Measurements from ENCODE around the gene PRKG2. TPM values are rescaled to one million over a fixed set of nuclear protein-coding genes. Genes with fewer than 3 reads are reported as not detected.

The PRKG2 gene
- total RNA-seq: under 0.01 TPM in 1 of 2 replicates, not detected in the other

DNA sequence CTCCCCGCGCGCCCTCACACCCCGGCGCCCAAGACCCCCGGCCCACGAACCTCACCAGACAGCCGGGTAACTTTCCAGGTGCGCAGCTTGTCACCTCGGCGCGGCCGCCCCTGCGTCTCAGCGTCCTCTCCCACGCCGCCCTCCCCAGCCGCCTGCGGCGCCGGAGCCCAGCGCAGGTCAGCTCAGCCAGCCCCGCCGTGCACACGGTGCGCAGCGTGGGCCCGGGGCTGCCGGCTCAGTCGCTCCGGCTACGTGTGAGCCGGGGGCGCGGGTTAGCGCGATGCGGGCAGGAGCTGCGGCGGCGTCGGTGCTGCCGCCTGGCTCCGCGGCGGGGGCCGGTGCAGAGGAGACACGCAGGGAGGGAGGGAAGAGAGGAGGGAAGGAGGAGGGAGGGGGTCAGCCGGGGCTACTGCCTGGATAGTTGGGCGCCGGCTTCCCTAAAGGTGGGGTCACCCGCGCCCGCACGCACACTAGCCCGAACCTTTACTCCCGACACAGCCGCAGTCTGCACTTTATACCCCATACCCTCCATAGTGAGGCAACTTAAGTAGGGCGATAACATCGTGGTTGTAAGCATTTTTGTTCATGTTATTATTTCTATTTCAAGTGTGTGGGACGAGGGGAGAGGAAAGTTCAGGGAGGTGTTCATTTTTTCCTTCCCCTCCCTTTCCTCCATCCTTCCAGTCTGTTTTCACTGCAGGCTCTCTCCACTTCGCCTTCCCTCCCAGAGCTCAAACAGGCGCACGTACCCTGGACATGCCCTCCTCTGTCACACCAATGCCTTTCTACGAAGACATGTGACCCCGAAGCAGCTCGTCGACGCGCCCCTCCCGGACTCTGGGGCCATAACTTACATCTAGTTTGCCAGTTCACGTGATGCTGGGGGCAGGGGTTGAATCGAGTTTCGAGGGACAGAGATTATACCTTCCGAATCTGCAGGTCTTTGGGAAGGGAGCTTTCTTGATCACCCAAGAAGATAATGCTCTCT, at the start of gene PRKG2:
TSS of gene PRKG2 (minus strand) at position 342 of the 988 bp plus-strand sequence. CDS start 10,175 bp downstream, outside the sequence.

Other genes starting within 250 kb of the PRKG2 start
- gene BMP3, start 184.5 kb downstream of the PRKG2 start, total RNA-seq: not detected in 2 replicates

Data from mammary microvascular endothelial cell (primary cell).